Subcutaneous abdominal adipose tissue (tissue), 5 donors: ENCODE results near the gene ONECUT2.
A peak's percentile ranks its signal among the peaks of the same experiment; 100 is the strongest.

Experiments used
- H3K27ac ChIP-seq: one replicate; pipeline ENCODE4 v1.7.0; 2013; ENCODE audit warnings: low read depth, mild to moderate bottlenecking, inconsistent platforms, low read length, moderate library complexity
- H3K27me3 ChIP-seq, 5 donors: one replicate each; pipeline ENCODE4 v1.7.0; 2013; ENCODE audit warnings: low read length in 5 of 5, inconsistent platforms in 1 of 5; ENCODE audit not compliant: control insufficient read depth in 5 of 5, insufficient read depth in 4 of 5
- H3K36me3 ChIP-seq, 5 donors: one replicate each; pipeline ENCODE4 v1.7.0; 2013; ENCODE audit warnings: low read length in 5 of 5; ENCODE audit not compliant: control insufficient read depth in 5 of 5, insufficient read depth in 5 of 5
- H3K4me1 ChIP-seq, 5 donors: one replicate each; pipeline ENCODE4 v1.7.0; 2013; ENCODE audit warnings: low read length in 5 of 5, mild to moderate bottlenecking in 3 of 5, moderate library complexity in 1 of 5; ENCODE audit not compliant: control insufficient read depth in 5 of 5, insufficient read depth in 5 of 5
- H3K4me3 ChIP-seq, 5 donors: one replicate each; pipeline ENCODE4 v1.7.0; 2013; ENCODE audit warnings: low read length in 5 of 5, low read depth in 1 of 5
- H3K9ac ChIP-seq, 5 donors: one replicate each; pipeline ENCODE4 v1.7.0; 2013; ENCODE audit warnings: low read length in 5 of 5, mild to moderate bottlenecking in 4 of 5, moderate library complexity in 3 of 5
- H3K9me3 ChIP-seq, 5 donors: one replicate each; pipeline ENCODE4 v1.7.0; 2013; ENCODE audit warnings: low read length in 5 of 5; ENCODE audit not compliant: control insufficient read depth in 5 of 5
- donor health status: healthy.
- donor health status: healthy.
- donor health status: healthy.
- donor health status: healthy.
- donor health status: healthy.

Gene ONECUT2

DNA sequence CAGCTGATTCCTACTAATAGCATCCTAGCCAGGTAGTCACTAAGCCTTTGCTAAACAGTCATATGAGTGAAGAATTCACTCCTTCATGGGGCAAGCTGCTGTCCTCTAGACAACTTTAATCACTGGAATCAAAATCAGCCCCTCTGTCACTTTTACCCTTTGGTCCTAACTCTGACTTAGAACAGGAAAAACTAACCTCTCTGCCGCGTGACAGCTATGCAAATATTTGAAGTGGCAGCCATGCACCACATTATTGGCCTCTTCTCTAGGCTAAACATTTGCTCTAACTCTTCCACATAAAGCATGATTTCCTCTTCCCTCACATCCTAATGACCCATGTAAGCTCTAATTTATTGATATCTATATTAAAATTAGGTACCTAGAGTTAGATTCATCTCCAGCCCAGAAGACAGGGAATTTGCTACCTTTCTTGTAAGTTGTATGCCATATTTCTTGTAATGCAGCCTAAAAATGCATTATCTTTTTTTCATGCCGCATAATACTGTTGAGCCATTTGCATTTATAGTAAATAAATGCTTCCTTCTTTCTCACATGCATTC, 12.8 kb upstream of the ONECUT2 start:
- no peak overlapping the region for H3K4me3 ChIP-seq
- H3K9me3 ChIP-seq: peaks cover 0 to 10% (median 0%) of the 10 kb centered on the region in 5 donors
- H3K36me3 ChIP-seq: no peaks in the 10 kb centered on the region
- H3K27me3 ChIP-seq: peaks cover 0 to 17% (median 10%) of the 10 kb centered on the region in 5 donors
- H3K9ac ChIP-seq: no peak overlapping the region
- H3K4me1 ChIP-seq: peaks cover 0 to 2% (median 2%) of the 10 kb centered on the region in 5 donors
- H3K27ac ChIP-seq: no peak overlapping the region

DNA sequence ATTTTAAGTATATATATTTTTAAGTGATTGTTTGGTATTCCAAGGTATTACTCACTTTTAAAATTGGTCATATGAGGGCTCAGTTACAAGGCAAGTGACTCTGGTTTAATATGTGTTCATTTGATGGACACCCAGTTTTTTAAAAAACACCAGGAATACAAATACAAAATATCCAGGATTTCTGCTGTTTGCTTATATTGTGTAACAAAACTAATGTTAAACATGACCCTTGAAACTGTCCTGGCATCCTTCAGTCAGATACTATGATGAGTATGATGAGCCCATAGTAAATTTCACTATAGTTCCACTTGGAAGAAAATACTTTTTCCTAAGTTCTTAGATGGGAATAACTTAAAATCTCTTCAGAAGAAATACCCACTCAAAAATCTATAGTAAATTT, 11.4 kb upstream of the ONECUT2 start:
- no peak overlapping the region for H3K27ac ChIP-seq
- H3K4me3 ChIP-seq: no peak overlapping the region
- H3K9ac ChIP-seq: no peak overlapping the region
- H3K36me3 ChIP-seq: no peaks in the 10 kb centered on the region
- peaks cover 3 to 10% (median 5%) of the 10 kb centered on the region in 5 donors for H3K9me3 ChIP-seq
- peaks cover 10 to 29% (median 19%) of the 10 kb centered on the region in 5 donors for H3K27me3 ChIP-seq
- H3K4me1 ChIP-seq: peaks cover 0 to 16% (median 7%) of the 10 kb centered on the region in 5 donors

DNA sequence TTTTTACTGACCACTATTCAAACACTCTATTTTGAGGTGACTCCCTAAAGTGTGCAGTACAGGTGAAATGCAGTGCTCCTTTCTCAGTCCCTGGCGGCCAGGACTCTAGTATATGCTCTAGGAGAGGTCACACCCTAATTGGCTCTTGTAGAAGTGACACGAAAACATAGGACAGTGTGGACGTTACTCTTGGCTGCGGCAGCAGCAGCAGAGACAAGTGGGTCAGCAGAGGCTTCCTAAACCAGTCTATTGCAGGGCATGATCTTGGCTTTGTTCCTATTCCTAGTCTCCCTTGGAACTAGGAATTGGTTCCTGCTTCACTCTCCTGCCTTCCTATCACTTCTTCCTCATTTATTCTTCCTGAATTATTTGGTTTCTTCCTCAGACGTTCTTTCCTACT, 10.1 kb upstream of the ONECUT2 start:
- H3K4me3 ChIP-seq: no peak overlapping the region
- no peak overlapping the region for H3K9ac ChIP-seq
- no peak overlapping the region for H3K27ac ChIP-seq
- H3K27me3 ChIP-seq: peaks cover 21 to 39% (median 28%) of the 10 kb centered on the region in 5 donors
- H3K36me3 ChIP-seq: no peaks in the 10 kb centered on the region
- peaks cover 0 to 21% (median 9%) of the 10 kb centered on the region in 5 donors for H3K4me1 ChIP-seq
- peaks cover 3 to 10% (median 5%) of the 10 kb centered on the region in 5 donors for H3K9me3 ChIP-seq

DNA sequence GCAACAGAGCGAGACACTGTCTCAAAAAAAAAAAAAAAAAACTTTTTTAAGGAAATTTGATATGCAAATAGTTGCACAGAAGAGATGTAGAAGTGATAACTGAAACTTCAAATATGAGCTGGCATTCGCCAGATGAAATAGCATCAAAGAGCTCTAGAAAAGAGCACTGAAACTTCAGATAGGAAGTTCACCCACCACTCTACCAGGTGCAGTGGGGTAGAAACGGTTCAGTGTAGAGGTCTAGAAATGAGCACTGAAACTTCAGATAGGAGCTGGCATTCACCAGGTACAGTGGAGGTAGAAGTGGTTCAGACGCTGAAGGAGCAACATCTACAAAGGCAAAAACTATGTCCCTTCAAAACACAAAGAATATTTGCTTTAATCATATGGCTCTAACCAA, 9.0 kb upstream of the ONECUT2 start:
- Histone ChIP-seq H3K9ac (no peak overlapping the region), H3K27me3 (peaks cover 32 to 49% (median 39%) of the 10 kb centered on the region in 5 donors), H3K36me3 (no peaks in the 10 kb centered on the region)

DNA sequence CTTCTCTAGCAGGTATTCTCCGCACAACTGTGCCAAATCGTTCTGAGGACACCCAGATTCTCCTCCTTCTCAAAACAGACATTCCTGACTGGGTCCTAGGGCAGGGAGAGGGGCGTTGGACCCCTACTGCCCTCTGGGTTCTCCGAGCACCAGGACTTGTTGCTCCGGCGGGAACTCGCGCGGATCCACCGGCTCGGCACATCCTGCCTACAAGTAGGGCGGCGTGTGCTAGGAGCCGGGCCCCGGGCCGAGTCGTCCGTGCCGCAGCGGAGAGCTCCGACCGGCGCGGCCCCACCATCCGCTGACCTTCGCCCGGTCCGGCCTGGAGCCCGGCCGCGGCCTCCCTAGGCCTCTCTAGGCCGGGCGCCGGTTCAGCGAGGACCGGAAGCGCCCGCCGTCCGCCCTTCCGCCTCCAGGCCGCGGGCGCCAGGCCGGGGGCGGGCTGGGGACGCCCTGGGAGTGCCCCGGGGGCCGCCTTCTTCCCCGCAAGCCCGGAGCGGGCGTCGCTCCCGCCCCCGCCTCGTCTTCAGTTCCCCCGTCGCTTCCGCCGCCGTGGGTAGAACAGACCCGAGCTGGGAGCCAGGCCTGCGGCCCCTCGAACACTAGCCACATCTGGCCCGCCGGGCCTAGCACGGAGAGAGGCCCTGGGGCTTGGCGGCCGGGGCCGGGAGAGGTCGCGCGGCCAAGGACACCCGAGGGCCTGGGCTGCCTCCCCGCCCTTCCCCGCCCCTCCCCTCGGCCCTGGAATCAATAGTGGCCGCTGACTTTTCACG, 7.6 kb upstream of the ONECUT2 start:
- H3K9me3 ChIP-seq: peaks cover 0 to 8% (median 3%) of the 10 kb centered on the region in 5 donors
- peaks cover 38 to 61% (median 51%) of the 10 kb centered on the region in 5 donors for H3K27me3 ChIP-seq
- no peaks in the 10 kb centered on the region for H3K36me3 ChIP-seq
- H3K27ac ChIP-seq: no peak overlapping the region
- H3K4me3 ChIP-seq: peak overlapping the region; percentile 15 to 62 (median 48)
- no peak overlapping the region for H3K9ac ChIP-seq
- H3K4me1 ChIP-seq: peaks cover 0 to 21% (median 13%) of the 10 kb centered on the region in 5 donors

More for the DNA sequence above, 9.0 kb upstream of the ONECUT2 start:
- H3K27ac ChIP-seq: no peak overlapping the region
- H3K4me3 ChIP-seq: no peak overlapping the region
- H3K9me3 ChIP-seq: peaks cover 1 to 8% (median 4%) of the 10 kb centered on the region in 5 donors
- peaks cover 0 to 21% (median 13%) of the 10 kb centered on the region in 5 donors for H3K4me1 ChIP-seq

DNA sequence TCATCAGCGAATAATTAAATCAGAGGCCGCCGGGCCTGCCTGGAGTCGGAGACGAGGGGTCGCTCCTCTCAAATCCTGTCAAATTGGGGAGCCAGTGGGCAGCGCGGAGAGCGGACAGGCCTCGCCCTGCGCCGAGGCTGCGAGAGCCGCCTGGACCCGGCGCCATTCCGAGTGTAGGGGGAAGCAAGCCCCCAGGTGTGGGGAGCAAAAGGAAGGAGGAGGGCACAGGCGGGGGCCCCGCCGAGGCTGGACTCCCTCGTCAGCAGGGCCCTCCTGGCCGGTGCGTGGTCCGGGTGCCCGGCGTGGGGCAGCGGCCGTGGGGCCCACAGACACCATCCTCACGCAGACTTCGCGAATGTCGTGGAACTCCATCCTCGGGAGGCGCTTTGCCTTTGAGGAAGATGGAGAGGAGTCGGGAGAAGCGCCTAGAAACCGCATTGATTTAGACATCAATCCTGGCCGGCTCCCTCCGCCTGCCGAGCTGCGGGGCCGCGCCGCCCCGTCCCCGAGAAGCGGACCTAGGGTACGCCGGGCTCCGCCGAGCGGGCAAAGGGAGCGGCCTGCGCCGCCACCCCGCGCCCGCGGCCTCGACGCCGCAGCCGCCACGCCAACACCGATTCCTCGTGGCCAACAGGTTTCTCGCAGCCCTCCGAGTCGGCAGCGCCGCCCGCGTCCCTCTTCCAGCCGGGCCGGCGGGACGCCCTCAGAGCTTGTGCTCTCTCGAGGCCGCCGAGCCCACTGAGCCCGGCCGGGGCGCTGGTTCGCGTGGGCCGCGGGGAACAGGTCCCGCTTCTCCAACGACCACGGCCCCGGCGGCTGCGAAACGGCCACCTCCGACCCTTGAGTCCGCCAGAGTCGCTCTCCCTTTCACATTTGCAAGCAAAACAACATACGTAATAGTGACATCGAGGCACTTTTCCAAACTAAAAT, 6.7 kb upstream of the ONECUT2 start:
- Histone ChIP-seq H3K27me3 (peaks cover 46 to 70% (median 59%) of the 10 kb centered on the region in 5 donors), H3K4me3 (peak overlapping the region in 4 of 5 donors; percentile 11 to 62 (median 44)), H3K9me3 (peaks cover 0 to 8% (median 3%) of the 10 kb centered on the region in 5 donors), H3K27ac (no peak overlapping the region), H3K36me3 (no peaks in the 10 kb centered on the region), H3K4me1 (peaks cover 0 to 21% (median 13%) of the 10 kb centered on the region in 5 donors), H3K9ac (no peak overlapping the region)

DNA sequence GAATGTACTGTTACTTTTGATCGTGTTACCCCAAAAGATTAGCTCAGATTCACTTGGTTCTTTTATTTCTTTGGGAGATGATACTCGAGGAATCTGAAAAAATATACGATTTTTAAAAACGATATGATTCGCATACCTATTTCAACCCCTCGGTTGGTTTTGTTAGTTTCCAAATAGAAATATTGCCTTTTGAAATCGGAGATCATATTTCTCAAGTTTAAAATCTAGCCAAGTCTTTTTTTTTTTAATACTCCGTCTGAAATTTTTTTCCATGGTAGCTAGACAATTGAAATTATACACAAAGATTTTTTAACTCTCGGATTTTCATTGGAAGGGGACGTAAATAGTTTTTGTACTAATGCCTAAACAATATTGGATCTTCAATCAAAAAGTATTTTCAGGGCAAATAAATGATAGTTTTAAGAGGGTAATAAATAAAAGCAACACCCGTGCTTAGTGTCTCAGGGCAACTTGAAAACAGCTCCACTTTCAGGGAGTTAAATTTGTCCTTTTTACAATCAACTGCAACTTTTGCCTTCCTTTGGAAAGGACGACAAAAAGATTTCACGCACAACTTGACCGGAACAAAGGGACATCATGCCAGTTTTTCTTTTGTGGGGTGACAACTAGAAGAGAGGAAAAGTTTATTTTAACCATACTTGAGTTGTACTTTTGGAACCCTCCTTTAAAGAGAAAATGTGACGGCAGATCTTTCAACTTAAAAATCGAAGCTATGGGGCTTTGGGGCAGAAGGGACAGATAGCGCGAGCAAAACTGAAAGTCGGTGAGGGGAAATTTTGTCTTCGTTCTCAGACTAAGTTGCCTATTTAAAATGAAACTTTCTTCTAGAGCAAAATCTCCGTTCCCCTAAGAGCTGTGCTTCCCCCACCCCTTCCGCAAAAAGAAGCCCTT, 5.8 kb upstream of the ONECUT2 start:
- Histone ChIP-seq H3K9ac (no peak overlapping the region), H3K27me3 (peaks cover 55 to 80% (median 69%) of the 10 kb centered on the region in 5 donors), H3K27ac (no peak overlapping the region), H3K4me3 (peak overlapping the region in 3 of 5 donors; percentile 17 to 62 (median 36)), H3K9me3 (peaks cover 0 to 8% (median 3%) of the 10 kb centered on the region in 5 donors), H3K36me3 (no peaks in the 10 kb centered on the region), H3K4me1 (peaks cover 0 to 25% (median 20%) of the 10 kb centered on the region in 5 donors)

DNA sequence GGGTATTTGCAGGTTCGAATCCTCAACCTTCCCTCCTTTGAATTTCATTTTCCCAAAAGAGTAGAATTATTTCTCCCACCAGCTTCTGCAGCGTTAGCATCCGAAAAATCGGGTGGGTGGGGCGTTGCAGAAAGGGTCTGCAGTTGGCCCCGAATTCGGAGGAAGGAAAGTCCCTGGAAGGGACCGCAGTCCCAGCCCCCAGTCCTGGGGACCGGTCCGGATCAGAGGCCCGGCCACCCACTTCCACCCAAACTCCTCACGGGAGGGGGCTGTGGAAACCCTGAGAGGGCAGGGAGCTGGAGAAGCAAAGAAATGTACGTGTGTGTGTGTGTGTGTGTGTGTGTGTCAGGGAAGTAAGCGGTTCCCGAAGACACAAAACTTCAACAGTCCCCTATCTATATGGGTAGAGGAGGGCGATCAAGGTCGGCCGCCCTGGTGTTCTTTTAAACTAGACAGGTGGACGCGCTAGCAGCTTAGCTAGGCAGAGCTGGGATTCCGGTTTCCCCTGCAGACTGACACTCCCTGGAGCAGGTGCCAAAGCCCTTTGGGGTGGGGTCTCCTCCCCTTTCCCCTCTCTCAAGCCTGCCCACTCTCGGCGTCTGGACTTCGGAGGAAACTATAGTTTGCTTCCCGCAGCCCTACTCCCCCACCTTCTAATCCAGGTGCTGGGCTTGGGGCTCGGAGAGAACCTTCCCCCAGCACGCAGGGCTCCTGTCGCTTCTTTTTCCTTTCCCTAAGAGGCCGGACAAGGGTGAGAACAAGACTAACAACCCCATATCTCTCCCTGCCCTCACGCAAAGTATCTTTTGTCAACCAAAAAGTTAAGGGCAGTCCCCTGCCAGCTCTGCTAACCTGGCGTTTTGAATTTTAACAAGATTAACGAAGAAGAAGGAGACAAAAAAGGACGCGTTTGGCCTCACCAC, 4.8 kb upstream of the ONECUT2 start:
- Histone ChIP-seq H3K9ac (no peak overlapping the region), H3K4me3 (peak overlapping the region in 3 of 5 donors; percentile 17 to 36 (median 30)), H3K36me3 (no peaks in the 10 kb centered on the region), H3K27me3 (peaks cover 56 to 77% (median 70%) of the 10 kb centered on the region in 5 donors), H3K9me3 (peaks cover 0 to 8% (median 3%) of the 10 kb centered on the region in 5 donors), H3K27ac (no peak overlapping the region), H3K4me1 (peaks cover 0 to 32% (median 27%) of the 10 kb centered on the region in 5 donors)
